ENCODE measurements around the gene MORF4L1. TPM values are rescaled to one million over a fixed set of nuclear protein-coding genes. Genes with fewer than 3 reads are reported as not detected.
"Not testable (repeated sequence)": the region's sequence is repeated elsewhere in the genome, so short reads cannot be mapped to it uniquely, and the experiment has no call there.

MORF4L1 gene
- total RNA-seq, 1 donor from 2014 or later = 697 TPM

GRCh38 chr15:78859971-78860719 lies 12.5 kb upstream of the MORF4L1 start:
- DNase-seq = peak; percentile 38

- DNase-seq = not testable (repeated sequence)
Measured at GRCh38 chr15:78865585-78865984, 7.1 kb upstream of the MORF4L1 start.

- DNase-seq = not testable (repeated sequence)
Measured at GRCh38 chr15:78866031-78866430, 6.7 kb upstream of the MORF4L1 start.

- no peak for DNase-seq
Measured at GRCh38 chr15:78866803-78867202, 5.9 kb upstream of the MORF4L1 start.

GRCh38 chr15:78868366-78868765 lies 4.3 kb upstream of the MORF4L1 start:
- DNase-seq = no peak

GRCh38 chr15:78871483-78872127 lies 1.1 kb upstream of the MORF4L1 start:
- DNase-seq = not testable (repeated sequence)

- DNase-seq = peak; percentile 79
Measured at GRCh38 chr15:78872972-78873792, 492 bp downstream of the MORF4L1 start.

GRCh38 chr15:78873793-78874765 lies 1.4 kb downstream of the MORF4L1 start:
- no peak for DNase-seq

GRCh38 chr15:78875107-78875914 lies 2.6 kb downstream of the MORF4L1 start:
- no peak for DNase-seq

- not testable (repeated sequence) for DNase-seq
Measured at GRCh38 chr15:78876954-78877353, 4.3 kb downstream of the MORF4L1 start.

GRCh38 chr15:78878356-78878755 lies 5.7 kb downstream of the MORF4L1 start:
- no peak for DNase-seq

- DNase-seq = no peak
Measured at GRCh38 chr15:78879517-78880241, 7.0 kb downstream of the MORF4L1 start.

- no peak for DNase-seq
Measured at GRCh38 chr15:78880242-78880533, 7.5 kb downstream of the MORF4L1 start.

- DNase-seq = no peak
Measured at GRCh38 chr15:78880813-78881212, 8.1 kb downstream of the MORF4L1 start.

- DNase-seq = no peak
Measured at GRCh38 chr15:78881681-78882080, 9.0 kb downstream of the MORF4L1 start.

- no peak for DNase-seq
Measured at GRCh38 chr15:78889000-78889399, 16.3 kb downstream of the MORF4L1 start.

- DNase-seq = no peak
Measured at GRCh38 chr15:78893538-78893937, 20.8 kb downstream of the MORF4L1 start.

- DNase-seq = no peak
Measured at GRCh38 chr15:78895471-78895870, 22.8 kb downstream of the MORF4L1 start.

GRCh38 chr15:78898540-78898939 lies 25.9 kb downstream of the MORF4L1 start:
- DNase-seq = no peak

- not testable (repeated sequence) for DNase-seq
Measured at GRCh38 chr15:78900819-78901533, 28.3 kb downstream of the MORF4L1 start.

All from occipital lobe (tissue), 2 donors.